A549 (cell line): ENCODE measurements around the gene KCNIP3.

Experiments
- CEBPB ChIP-seq, 2 experiments: fragments of >200 bp in 1 of 2; sonication (Bioruptor Twin) in 1 of 2; formaldehyde crosslinking in 1 of 2; IDR thresholded peaks; 2 replicates each; pipeline ENCODE4 v1.6.1; 2012 to 2016
- CTCF ChIP-seq: fragments of >200 bp; sonication (Bioruptor Twin); formaldehyde crosslinking; IDR thresholded peaks from 3 replicates; pipeline ENCODE4 v1.5.1; 2016
- HDAC2 ChIP-seq: fragments of 200-600 bp; sonication (generic); IDR thresholded peaks from 2 replicates; pipeline ENCODE4 v1.6.1; 2016
- NFE2L2 ChIP-seq: fragments of 150-350 bp; conservative IDR thresholded peaks from 2 replicates; pipeline ENCODE4 v1.6.1; 2014; ENCODE audit warnings: low read length
- POLR2A ChIP-seq: IDR thresholded peaks from 2 replicates; pipeline ENCODE4 v1.6.1; 2012; ENCODE audit warnings: mild to moderate bottlenecking, low read length
- RCOR1 ChIP-seq: fragments of 150-350 bp; IDR thresholded peaks from 2 replicates; pipeline ENCODE4 v1.6.1; 2014; ENCODE audit warnings: antibody characterized with exemption, low read length, low read depth

GRCh38 chr2:95289253-95289652, 7.9 kb upstream of the KCNIP3 start:
- TF ChIP-seq CTCF (no peak), RCOR1 (no peak), POLR2A (no peak), NFE2L2 (no peak), CEBPB (IDR thresholded peaks at IDR 0.05) (no peak), HDAC2 (no peak)
